Neuronal stem cell (in vitro differentiated cells): Measurements from ENCODE around the gene GRM6.

Source experiments
- DNase-seq: peaks from one replicate; pipeline ENCODE4 v3.0.0-alpha.2; 2013; ENCODE audit warnings: low spot score
- H2AFZ ChIP-seq: one replicate; pipeline ENCODE4 v1.6.1; 2013; ENCODE audit warnings: mild to moderate bottlenecking, low read length, inconsistent platforms
- H2AK5ac ChIP-seq: 2 replicates; pipeline ENCODE4 v1.6.1; 2013; ENCODE audit warnings: low read depth, mild to moderate bottlenecking, inconsistent platforms, low read length, moderate library complexity, mixed read lengths
- H2BK120ac ChIP-seq: 2 replicates; pipeline ENCODE4 v1.6.1; 2013; ENCODE audit warnings: low read depth, mild to moderate bottlenecking, inconsistent platforms, low read length, moderate library complexity, mixed read lengths
- H2BK12ac ChIP-seq: one replicate; pipeline ENCODE4 v1.6.1; 2013; ENCODE audit warnings: low read length, inconsistent platforms
- H2BK15ac ChIP-seq: 2 replicates; pipeline ENCODE4 v1.6.1; 2013; ENCODE audit warnings: mild to moderate bottlenecking, low read length, inconsistent platforms, mixed read lengths
- H2BK5ac ChIP-seq: one replicate; pipeline ENCODE4 v1.6.1; 2013; ENCODE audit warnings: inconsistent platforms, mild to moderate bottlenecking, low read length, moderate library complexity
- H3K14ac ChIP-seq: one replicate; pipeline ENCODE4 v1.6.1; 2013; ENCODE audit warnings: low read length, inconsistent platforms
- H3K18ac ChIP-seq: 2 replicates; pipeline ENCODE4 v1.6.1; 2013; ENCODE audit warnings: low read length, inconsistent platforms
- H3K23ac ChIP-seq: 2 replicates; pipeline ENCODE4 v1.6.1; 2013; ENCODE audit warnings: low read depth, mild to moderate bottlenecking, mixed read lengths, low read length, inconsistent platforms; ENCODE audit not compliant: poor library complexity
- H3K27ac ChIP-seq: replicated peaks from 3 replicates; pipeline ENCODE4 v1.5.1; 2013; ENCODE audit warnings: low read length, inconsistent platforms
- H3K27me3 ChIP-seq, 3 experiments: 2 replicates each; pipeline ENCODE4 v1.6.1; 2013; ENCODE audit warnings: low read length in 3 of 3, mild to moderate bottlenecking in 2 of 3, inconsistent platforms in 1 of 3, low read depth in 1 of 3, mixed read lengths in 1 of 3, moderate library complexity in 1 of 3; ENCODE audit not compliant: control insufficient read depth in 3 of 3, insufficient read depth in 3 of 3
- H3K36me3 ChIP-seq, 2 donors: replicated peaks in 1 of 2; 2 replicates each; pipeline ENCODE4 v1.6.1; 2013; ENCODE audit warnings: low read length in 2 of 2; ENCODE audit not compliant: control insufficient read depth in 2 of 2, insufficient read depth in 2 of 2
- H3K4ac ChIP-seq: 2 replicates; pipeline ENCODE4 v1.6.1; 2013; ENCODE audit warnings: inconsistent platforms, mild to moderate bottlenecking, low read length, moderate library complexity
- H3K4me1 ChIP-seq, 2 donors: 1 replicate in 1 of 2; 2 replicates in 1 of 2; pipeline ENCODE4 v1.6.1; 2013; ENCODE audit warnings: low read length in 2 of 2, low read depth in 1 of 2; ENCODE audit not compliant: control insufficient read depth in 2 of 2, insufficient read depth in 1 of 2
- H3K4me2 ChIP-seq: one replicate; pipeline ENCODE4 v1.6.1; 2013; ENCODE audit warnings: mild to moderate bottlenecking, low read length, inconsistent platforms; ENCODE audit not compliant: insufficient read depth, poor library complexity, severe bottlenecking
- H3K4me3 ChIP-seq, 2 donors: 2 replicates each; pipeline ENCODE4 v1.5.1; 2013; ENCODE audit warnings: low read length in 2 of 2, mild to moderate bottlenecking in 2 of 2, inconsistent platforms in 1 of 2, moderate library complexity in 1 of 2
- H3K79me1 ChIP-seq: one replicate; pipeline ENCODE4 v1.6.1; 2013; ENCODE audit warnings: low read depth, mild to moderate bottlenecking, inconsistent platforms, low read length, moderate library complexity
- H3K9ac ChIP-seq: one replicate; pipeline ENCODE4 v1.6.1; 2013; ENCODE audit warnings: mild to moderate bottlenecking, low read depth, low read length, inconsistent platforms; ENCODE audit not compliant: poor library complexity
- H3K9me3 ChIP-seq, 2 donors: replicated peaks in 1 of 2; 2 replicates each; pipeline versions ENCODE3 to v1.6.1; 2013; ENCODE audit warnings: low read length in 2 of 2, mild to moderate bottlenecking in 2 of 2, inconsistent platforms in 1 of 2, low read depth in 1 of 2, mixed read lengths in 1 of 2, moderate library complexity in 1 of 2; ENCODE audit not compliant: control insufficient read depth in 2 of 2, insufficient read depth in 1 of 2
- H4K8ac ChIP-seq: one replicate; pipeline ENCODE4 v1.6.1; 2013; ENCODE audit warnings: low read depth, mild to moderate bottlenecking, inconsistent platforms, low read length, moderate library complexity
- H4K91ac ChIP-seq: one replicate; pipeline ENCODE4 v1.6.1; 2013; ENCODE audit warnings: low read length, low read depth, mild to moderate bottlenecking, inconsistent platforms; ENCODE audit not compliant: poor library complexity
- WGBS, 2 donors: extraction: QIAGEN DNeasy Blood & Tissue Kit; methylation state at CpG; one replicate each; pipeline ENCODE4 v1.1.7; 2013; ENCODE audit warnings: missing lambda C conversion rate in 2 of 2, mixed read lengths in 1 of 2; ENCODE audit not compliant: insufficient read length in 2 of 2, insufficient replicate concordance in 1 of 2; ENCODE audit errors: extremely low coverage in 2 of 2; 5-methylcytosine and 5-hydroxymethylcytosine counted together

Gene GRM6

DNA sequence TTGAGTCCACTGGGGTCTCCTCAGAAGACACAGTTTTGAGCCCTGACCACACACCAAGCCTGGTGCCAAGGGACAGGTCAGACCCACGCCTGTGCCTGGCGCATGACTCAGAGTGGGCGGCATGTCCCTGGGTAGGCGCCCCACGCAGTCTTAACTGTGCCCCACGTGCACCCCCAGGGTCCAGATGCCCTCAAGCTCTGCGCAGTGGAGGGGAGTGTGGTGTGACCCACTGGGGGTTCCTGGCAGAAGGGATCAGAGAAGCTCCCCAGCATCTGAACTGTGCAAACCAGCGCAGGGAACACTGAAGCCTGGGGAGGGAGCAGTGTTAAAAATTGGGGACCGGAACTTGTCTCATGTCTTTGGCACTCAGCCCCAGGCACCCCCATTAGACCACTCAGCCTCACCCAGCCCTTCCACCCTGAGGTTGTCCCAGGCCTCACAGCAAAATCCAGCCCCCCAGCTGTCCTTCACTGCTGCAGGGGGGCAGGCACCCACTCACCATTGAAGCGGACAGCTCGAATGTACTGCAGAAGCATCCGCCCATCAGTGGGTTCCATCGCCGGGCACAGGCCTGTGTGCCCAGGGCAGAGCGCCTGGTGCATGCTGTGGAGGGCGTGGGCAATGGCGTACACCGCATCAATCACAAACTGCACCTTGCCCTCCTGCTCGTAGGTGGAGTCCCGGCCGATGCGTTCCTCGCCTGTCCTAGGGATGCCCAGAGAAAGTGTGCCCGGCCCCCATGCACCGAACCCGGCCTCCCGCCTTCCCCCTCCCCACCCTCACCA lies 6.5 kb downstream of the GRM6 start:
- H3K23ac ChIP-seq, result no peak overlapping the region
- no peak overlapping the region for H2AFZ ChIP-seq
- H3K27ac ChIP-seq, result no peak overlapping the region
- peaks cover 2% of the 10 kb centered on the region for H3K79me1 ChIP-seq
- no CpG with 5 or more reads among the region's 27 CpGs for WGBS, 2 donors
- H3K18ac ChIP-seq, result no peak overlapping the region
- peaks cover 39 to 48% of the 10 kb centered on the region in 2 donors for H3K9me3 ChIP-seq
- H2BK15ac ChIP-seq, result no peak overlapping the region
- H3K9ac ChIP-seq, result no peak overlapping the region
- H2BK5ac ChIP-seq, result peak overlapping the region; percentile 24
- no peak overlapping the region for H3K4me2 ChIP-seq
- peak overlapping the region; percentile 16 for H2BK12ac ChIP-seq
- no peaks in the 10 kb centered on the region for H3K36me3 ChIP-seq
- H2BK120ac ChIP-seq, result no peak overlapping the region
- no peak overlapping the region for H4K91ac ChIP-seq
- DNase-seq, result no peak
- no peak overlapping the region for H3K14ac ChIP-seq
- peaks cover 0 to 1% of the 10 kb centered on the region in 2 donors for H3K4me1 ChIP-seq
- peak overlapping the region in 1 of 2 donors; percentile 18 for H3K4me3 ChIP-seq
- H4K8ac ChIP-seq, result no peak overlapping the region
- H2AK5ac ChIP-seq, result no peak overlapping the region
- peaks cover 0 to 14% (median 7%) of the 10 kb centered on the region in 3 experiments for H3K27me3 ChIP-seq
- no peak overlapping the region for H3K4ac ChIP-seq

DNA sequence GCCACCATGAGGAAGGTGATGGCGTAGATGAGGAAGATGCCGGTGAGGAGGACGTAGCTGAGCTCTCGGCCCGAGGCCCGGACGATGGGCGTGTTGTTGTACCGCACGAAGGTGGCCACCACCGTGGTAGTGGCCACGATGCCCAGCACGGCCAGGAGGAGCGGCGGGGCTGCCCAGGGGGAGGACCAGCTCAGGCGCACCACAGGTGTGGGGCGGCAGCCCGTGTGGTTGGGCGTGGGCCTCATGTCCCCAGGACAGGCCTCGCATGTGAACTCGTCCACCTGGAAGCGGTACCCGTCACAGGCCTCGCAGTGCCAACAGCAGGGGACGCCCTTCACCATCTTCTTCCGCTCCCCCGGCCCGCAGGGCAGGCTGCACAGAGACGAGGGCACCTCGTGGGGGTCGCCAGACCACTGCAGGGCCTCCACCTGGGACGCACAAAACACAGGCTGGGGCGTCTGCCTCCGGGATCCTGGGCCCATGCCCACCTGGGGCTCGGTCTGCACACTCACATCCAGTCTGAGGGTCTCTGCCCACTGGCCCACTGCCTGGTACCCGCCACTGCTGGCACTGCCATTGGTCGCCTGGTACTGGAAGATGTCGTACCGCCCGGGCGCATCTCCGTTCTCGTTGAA lies 8.7 kb downstream of the GRM6 start:
- no peaks in the 10 kb centered on the region for H3K36me3 ChIP-seq
- WGBS, 2 donors, result no CpG with 5 or more reads among the region's 43 CpGs
- H3K4me1 ChIP-seq, result no peaks in the 10 kb centered on the region
- no peaks in the 10 kb centered on the region for H3K27me3 ChIP-seq
- DNase-seq, result no peak
- no peak overlapping the region for H2AFZ ChIP-seq
- H3K4me3 ChIP-seq, result peak overlapping the region in 1 of 2 donors; percentile 62
- no peak overlapping the region for H3K27ac ChIP-seq
- no peak overlapping the region for H3K9ac ChIP-seq
- no peak overlapping the region for H2BK15ac ChIP-seq
- no peak overlapping the region for H2BK12ac ChIP-seq
- no peak overlapping the region for H3K4ac ChIP-seq
- peak overlapping the region; percentile 56 for H3K14ac ChIP-seq
- no peak overlapping the region for H2BK5ac ChIP-seq
- no peak overlapping the region for H2AK5ac ChIP-seq
- peak overlapping the region; percentile 65 for H3K23ac ChIP-seq
- no peak overlapping the region for H4K91ac ChIP-seq
- peaks cover 2% of the 10 kb centered on the region for H3K79me1 ChIP-seq
- H3K9me3 ChIP-seq, result peaks cover 39 to 65% of the 10 kb centered on the region in 2 donors
- H3K4me2 ChIP-seq, result no peak overlapping the region
- H2BK120ac ChIP-seq, result no peak overlapping the region
- peak overlapping the region; percentile 28 for H3K18ac ChIP-seq
- no peak overlapping the region for H4K8ac ChIP-seq

DNA sequence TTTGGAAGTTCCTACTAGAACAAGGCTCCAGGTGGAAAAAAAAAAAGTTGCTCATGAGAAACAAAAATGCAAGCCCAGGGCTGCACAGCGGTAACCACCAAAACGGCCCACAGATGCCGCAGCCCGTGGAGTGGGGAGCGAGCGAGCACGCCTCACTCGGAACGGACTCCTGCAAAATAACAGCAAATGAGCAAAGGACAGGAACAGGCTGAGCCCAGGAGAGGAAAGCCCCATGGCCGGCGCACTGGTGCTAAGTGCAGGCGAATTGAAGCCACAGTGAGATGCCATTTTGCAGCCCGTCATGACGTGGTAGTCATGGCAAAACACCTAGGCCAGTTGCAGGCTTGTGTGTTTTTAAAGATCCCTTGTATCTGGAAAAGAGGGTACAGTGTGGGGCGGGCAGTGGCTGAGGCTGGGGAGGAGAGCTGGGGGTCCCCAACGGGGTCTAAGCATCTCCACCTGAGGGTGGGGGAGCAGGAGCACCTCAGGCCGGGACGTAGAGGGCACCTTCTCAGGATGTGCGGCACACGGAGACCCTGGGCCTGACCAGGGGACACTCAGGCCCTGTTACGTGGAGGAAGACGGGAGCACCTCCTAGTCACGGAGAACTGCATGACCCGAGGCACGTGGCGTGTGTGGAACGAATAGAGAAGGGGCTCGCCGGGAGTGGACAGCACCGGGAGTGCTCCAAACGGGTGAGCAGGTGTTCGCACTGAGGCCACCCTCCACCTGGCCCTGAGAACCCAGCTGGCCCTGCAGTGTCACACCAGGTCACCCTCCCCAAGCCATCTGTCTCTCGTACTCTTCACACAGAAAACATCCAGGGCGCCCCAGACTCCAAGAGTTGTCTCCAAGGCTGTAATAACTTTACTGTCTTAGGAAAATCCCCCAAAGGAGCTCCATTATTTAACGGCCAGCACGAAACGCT lies 10.7 kb downstream of the GRM6 start:
- H3K4me1 ChIP-seq, result no peaks in the 10 kb centered on the region
- H4K91ac ChIP-seq, result no peak overlapping the region
- H3K14ac ChIP-seq, result no peak overlapping the region
- H3K4ac ChIP-seq, result no peak overlapping the region
- no peaks in the 10 kb centered on the region for H3K36me3 ChIP-seq
- no peak overlapping the region for H2BK15ac ChIP-seq
- no peak overlapping the region for H3K9ac ChIP-seq
- H3K18ac ChIP-seq, result no peak overlapping the region
- H3K4me3 ChIP-seq, result no peak overlapping the region
- WGBS, 2 donors, result no CpG with 5 or more reads among the region's 37 CpGs
- peak overlapping the region; percentile 3 for H2BK5ac ChIP-seq
- H2BK120ac ChIP-seq, result no peak overlapping the region
- H3K79me1 ChIP-seq, result peaks cover 2% of the 10 kb centered on the region
- H4K8ac ChIP-seq, result no peak overlapping the region
- H3K4me2 ChIP-seq, result no peak overlapping the region
- H3K9me3 ChIP-seq, result peaks cover 55 to 65% of the 10 kb centered on the region in 2 donors
- no peak overlapping the region for H2AFZ ChIP-seq
- peak overlapping the region; percentile 73 for H2BK12ac ChIP-seq
- H3K23ac ChIP-seq, result no peak overlapping the region
- H2AK5ac ChIP-seq, result no peak overlapping the region
- DNase-seq, result no peak
- no peaks in the 10 kb centered on the region for H3K27me3 ChIP-seq
- no peak overlapping the region for H3K27ac ChIP-seq
